ENCODE measurements around the gene PROM2. TPM values are rescaled to one million over a fixed set of nuclear protein-coding genes. Genes with fewer than 3 reads are reported as not detected.

The PROM2 gene
- total RNA-seq, 1 experiment from 2014 or later: 129 TPM

GRCh38 chr2:95281071-95281470 lies 6.8 kb downstream of the PROM2 start:
- no peak for TF ChIP-seq EZH2 (IDR thresholded peaks at IDR 0.05; ENCODE audit: low read depth)
- TF ChIP-seq CTCF (conservative IDR thresholded peaks at IDR 0.05): no peak
- Histone ChIP-seq H2AFZ (no peak overlapping the region), H3K27ac (no peak overlapping the region), H3F3A (ENCODE audit: insufficient read depth, low read depth) (peaks cover 25% of the 10 kb centered on the region; the same call in 1 of the 2 replicates), H3K27me3 (ENCODE audit: insufficient read depth, low read depth) (no peaks in the 10 kb centered on the region), H3K79me2 (ENCODE audit: low read depth) (peaks cover 45% of the 10 kb centered on the region), H4K20me1 (ENCODE audit: insufficient read depth) (peaks cover 17% of the 10 kb centered on the region; the same call in 1 of the 2 replicates), H3K36me3 (ENCODE audit: low read depth) (peaks cover 49% of the 10 kb centered on the region), H3K4me1 (replicated peaks; ENCODE audit: insufficient read depth) (peaks cover 29% of the 10 kb centered on the region), H3K4me3 (no peak overlapping the region), H3K9me3 (ENCODE audit: insufficient read depth, low read depth) (no peaks in the 10 kb centered on the region), H3K9me2 (ENCODE audit: insufficient read depth) (no peaks in the 10 kb centered on the region), H3K4me2 (no peak overlapping the region)
- BruUV-seq (replicated peaks): no TSS peak
- intact Hi-C loops (cut with micrococcal nuclease; ENCODE audit: unreplicated experiment): no loop called here
- ChIA-PET CTCF (interaction anchor here (0.6 to 0.7 kb wide), 2 partner anchors 21 to 50 kb away, joined by 3 to 13 read pairs; no protein-coding TSS in a partner anchor), POLR2A (ENCODE audit: unreplicated experiment) (no interaction called here)
- DNase-seq: no peak

- Histone ChIP-seq H3K79me2 (ENCODE audit: low read depth) (peaks cover 38% of the 10 kb centered on the region), H3K36me3 (ENCODE audit: low read depth) (peaks cover 50% of the 10 kb centered on the region), H3F3A (ENCODE audit: insufficient read depth, low read depth) (peaks cover 24% of the 10 kb centered on the region; the same call in 1 of the 2 replicates), H3K4me2 (no peak overlapping the region), H4K20me1 (ENCODE audit: insufficient read depth) (peaks cover 17% of the 10 kb centered on the region; the same call in 1 of the 2 replicates), H3K27ac (no peak overlapping the region), H3K9me3 (ENCODE audit: insufficient read depth, low read depth) (no peaks in the 10 kb centered on the region), H3K9me2 (ENCODE audit: insufficient read depth) (no peaks in the 10 kb centered on the region), H3K27me3 (ENCODE audit: insufficient read depth, low read depth) (no peaks in the 10 kb centered on the region), H3K4me1 (replicated peaks; ENCODE audit: insufficient read depth) (peaks cover 22% of the 10 kb centered on the region), H2AFZ (no peak overlapping the region), H3K4me3 (no peak overlapping the region)
- CTCF ChIA-PET: no interaction called here
- BruUV-seq (replicated peaks): no TSS peak
- POLR2A ChIA-PET (ENCODE audit: unreplicated experiment): interaction anchor here (0.7 kb wide), 1 partner anchor 225 kb away, joined by 4 read pairs; no protein-coding TSS in a partner anchor
- no peak for TF ChIP-seq CTCF (conservative IDR thresholded peaks at IDR 0.05)
- no peak for TF ChIP-seq EZH2 (IDR thresholded peaks at IDR 0.05; ENCODE audit: low read depth)
- DNase-seq: no peak
- intact Hi-C loops (cut with micrococcal nuclease; ENCODE audit: unreplicated experiment): no loop called here
Measured at GRCh38 chr2:95281786-95282185, 7.5 kb downstream of the PROM2 start.

GRCh38 chr2:95282458-95282857 lies 8.2 kb downstream of the PROM2 start:
- TF ChIP-seq CTCF (conservative IDR thresholded peaks at IDR 0.05) (no peak), EZH2 (IDR thresholded peaks at IDR 0.05; ENCODE audit: low read depth) (no peak)
- POLR2A ChIA-PET (ENCODE audit: unreplicated experiment): interaction anchor here (0.7 kb wide), 1 partner anchor 226 kb away, joined by 4 read pairs; no protein-coding TSS in a partner anchor
- Histone ChIP-seq H3K27me3 (ENCODE audit: insufficient read depth, low read depth) (no peaks in the 10 kb centered on the region), H3F3A (ENCODE audit: insufficient read depth, low read depth) (peaks cover 19% of the 10 kb centered on the region; the same call in 1 of the 2 replicates), H3K27ac (no peak overlapping the region), H3K4me3 (no peak overlapping the region), H3K36me3 (ENCODE audit: low read depth) (peaks cover 56% of the 10 kb centered on the region), H2AFZ (no peak overlapping the region), H3K79me2 (ENCODE audit: low read depth) (peaks cover 31% of the 10 kb centered on the region), H3K9me2 (ENCODE audit: insufficient read depth) (no peaks in the 10 kb centered on the region), H3K9me3 (ENCODE audit: insufficient read depth, low read depth) (no peaks in the 10 kb centered on the region), H3K4me1 (replicated peaks; ENCODE audit: insufficient read depth) (peaks cover 15% of the 10 kb centered on the region), H4K20me1 (ENCODE audit: insufficient read depth) (peaks cover 17% of the 10 kb centered on the region; the same call in 1 of the 2 replicates), H3K4me2 (no peak overlapping the region)
- CTCF ChIA-PET: no interaction called here
- DNase-seq: no peak
- intact Hi-C loops (cut with micrococcal nuclease; ENCODE audit: unreplicated experiment): no loop called here
- no TSS peak for BruUV-seq (replicated peaks)
